Mesodermal cell (in vitro differentiated cells): ENCODE data around the gene ST6GALNAC3.

Source experiments
- H3K27ac ChIP-seq: 2 replicates; pipeline ENCODE4 v1.7.0; 2013; ENCODE audit warnings: mild to moderate bottlenecking, low read depth, low read length, moderate library complexity; ENCODE audit not compliant: severe bottlenecking
- H3K36me3 ChIP-seq: 2 replicates; pipeline ENCODE4 v1.7.1; 2013; ENCODE audit warnings: mild to moderate bottlenecking, low read length, moderate library complexity; ENCODE audit not compliant: control insufficient read depth, insufficient read depth
- H3K4me1 ChIP-seq: one replicate; pipeline ENCODE4 v1.7.1; 2013; ENCODE audit warnings: mild to moderate bottlenecking, low read length; ENCODE audit not compliant: insufficient read depth, control insufficient read depth, poor library complexity, severe bottlenecking
- H3K4me3 ChIP-seq: 2 replicates; pipeline ENCODE4 v1.7.0; 2013; ENCODE audit warnings: low read length, control low read depth, mild to moderate bottlenecking; ENCODE audit not compliant: insufficient read depth, poor library complexity, severe bottlenecking; ENCODE audit errors: extremely low read depth
- H3K9me3 ChIP-seq: 2 replicates; pipeline ENCODE4 v1.7.1; 2013; ENCODE audit warnings: mild to moderate bottlenecking, low read length, moderate library complexity; ENCODE audit not compliant: control insufficient read depth
- WGBS, 2 experiments: methylation state at CpG; one replicate each; pipeline ENCODE4 v1.1.5; 2013; ENCODE audit warnings: missing lambda C conversion rate in 2 of 2; ENCODE audit not compliant: insufficient coverage in 2 of 2; 5-methylcytosine and 5-hydroxymethylcytosine counted together

The ST6GALNAC3 gene

GRCh38 chr1:76293831-76294230, 219.3 kb downstream of the ST6GALNAC3 start:
- WGBS, 2 experiments: 67 to 75% methylated on average over 1 of the region's 4 CpGs
- no peaks in the 10 kb centered on the region for H3K4me1 ChIP-seq
- no peaks in the 10 kb centered on the region for H3K36me3 ChIP-seq
- no peak overlapping the region for H3K27ac ChIP-seq
- H3K9me3 ChIP-seq: no peaks in the 10 kb centered on the region
- no peak overlapping the region for H3K4me3 ChIP-seq

- H3K4me1 ChIP-seq: no peaks in the 10 kb centered on the region
- no peak overlapping the region for H3K27ac ChIP-seq
- H3K4me3 ChIP-seq: no peak overlapping the region
- no peaks in the 10 kb centered on the region for H3K9me3 ChIP-seq
- no peaks in the 10 kb centered on the region for H3K36me3 ChIP-seq
- 100% methylated on average over 2 of the region's 5 CpGs; no CpG with 5 or more reads in 1 of the 2 experiments for WGBS, 2 experiments
These were observed 220.1 kb downstream of the ST6GALNAC3 start for GRCh38 chr1:76294482-76295194.

GRCh38 chr1:76298399-76298798, 223.9 kb downstream of the ST6GALNAC3 start:
- Histone ChIP-seq H3K4me3 (no peak overlapping the region), H3K9me3 (no peaks in the 10 kb centered on the region), H3K27ac (no peak overlapping the region), H3K4me1 (no peaks in the 10 kb centered on the region), H3K36me3 (no peaks in the 10 kb centered on the region)
- WGBS, 2 experiments: 42 to 65% methylated on average over 2 to 3 of the region's 4 CpGs

GRCh38 chr1:76299036-76299435, 224.5 kb downstream of the ST6GALNAC3 start:
- Histone ChIP-seq H3K36me3 (no peaks in the 10 kb centered on the region), H3K9me3 (no peaks in the 10 kb centered on the region)
- WGBS, 2 experiments: 87 to 97% methylated on average over 3 of the region's 3 CpGs

GRCh38 chr1:76300556-76300955, 226.0 kb downstream of the ST6GALNAC3 start:
- no peaks in the 10 kb centered on the region for H3K4me1 ChIP-seq
- no peaks in the 10 kb centered on the region for H3K36me3 ChIP-seq
- 88 to 93% methylated on average over 3 of the region's 3 CpGs for WGBS, 2 experiments
- no peaks in the 10 kb centered on the region for H3K9me3 ChIP-seq
- H3K27ac ChIP-seq: no peak overlapping the region
- H3K4me3 ChIP-seq: no peak overlapping the region

More at GRCh38 chr1:76299036-76299435, 224.5 kb downstream of the ST6GALNAC3 start:
- H3K4me1 ChIP-seq: no peaks in the 10 kb centered on the region
- H3K4me3 ChIP-seq: no peak overlapping the region
- H3K27ac ChIP-seq: no peak overlapping the region

- Histone ChIP-seq H3K4me1 (no peaks in the 10 kb centered on the region), H3K27ac (no peak overlapping the region), H3K36me3 (no peaks in the 10 kb centered on the region), H3K4me3 (no peak overlapping the region), H3K9me3 (no peaks in the 10 kb centered on the region)
- 100% methylated on average over 4 of the region's 5 CpGs; no CpG with 5 or more reads in 1 of the 2 experiments for WGBS, 2 experiments
These were observed 228.3 kb downstream of the ST6GALNAC3 start for GRCh38 chr1:76302711-76303339.

- Histone ChIP-seq H3K4me3 (no peak overlapping the region), H3K36me3 (no peaks in the 10 kb centered on the region), H3K27ac (no peak overlapping the region), H3K4me1 (no peaks in the 10 kb centered on the region), H3K9me3 (no peaks in the 10 kb centered on the region)
- 64 to 88% methylated on average over 2 of the region's 3 CpGs for WGBS, 2 experiments
These were observed 228.8 kb downstream of the ST6GALNAC3 start for GRCh38 chr1:76303340-76303717.

GRCh38 chr1:76313304-76313703, 238.8 kb downstream of the ST6GALNAC3 start:
- Histone ChIP-seq H3K4me3 (no peak overlapping the region), H3K27ac (no peak overlapping the region), H3K36me3 (no peaks in the 10 kb centered on the region), H3K4me1 (peaks cover 5% of the 10 kb centered on the region), H3K9me3 (no peaks in the 10 kb centered on the region)
- WGBS, 2 experiments: no CpG with 5 or more reads among the region's 1 CpG

- WGBS, 2 experiments: 86 to 100% methylated on average over 1 of the region's 2 CpGs
- Histone ChIP-seq H3K9me3 (no peaks in the 10 kb centered on the region), H3K4me1 (peaks cover 5% of the 10 kb centered on the region), H3K27ac (no peak overlapping the region), H3K4me3 (no peak overlapping the region), H3K36me3 (no peaks in the 10 kb centered on the region)
These were observed 240.2 kb downstream of the ST6GALNAC3 start for GRCh38 chr1:76314730-76315129.

GRCh38 chr1:76317299-76317900, 242.9 kb downstream of the ST6GALNAC3 start:
- no CpG with 5 or more reads among the region's 2 CpGs for WGBS, 2 experiments
- Histone ChIP-seq H3K9me3 (no peaks in the 10 kb centered on the region), H3K4me3 (no peak overlapping the region), H3K27ac (no peak overlapping the region), H3K4me1 (peaks cover 5% of the 10 kb centered on the region), H3K36me3 (no peaks in the 10 kb centered on the region)
